NCI-H82 treated with DMSO at 0.1 percent for 48 hours (cell line): Measurements from ENCODE around the gene ARHGAP29.

Experiments used
- DNase-seq: peaks from one replicate; lab custom pipeline; 2025; ENCODE audit not compliant: unreplicated experiment; lab: John Stamatoyannopoulos, UW

The ARHGAP29 gene

GRCh38 chr1:94236630-94237290 is 624 bp downstream of the ARHGAP29 start:
- no peak for DNase-seq

GRCh38 chr1:94236013-94236491 is 1.3 kb downstream of the ARHGAP29 start:
- DNase-seq = no peak

GRCh38 chr1:94235189-94236012 is 2.0 kb downstream of the ARHGAP29 start:
- no peak for DNase-seq

- no peak for DNase-seq
Measured at GRCh38 chr1:94234615-94235014, 2.8 kb downstream of the ARHGAP29 start.

- no peak for DNase-seq
Measured at GRCh38 chr1:94231746-94232145, 5.6 kb downstream of the ARHGAP29 start.

GRCh38 chr1:94230920-94231319 is 6.5 kb downstream of the ARHGAP29 start:
- DNase-seq = no peak

- DNase-seq = no peak
Measured at GRCh38 chr1:94228640-94229375, 8.6 kb downstream of the ARHGAP29 start.

GRCh38 chr1:94227624-94228023 is 9.8 kb downstream of the ARHGAP29 start:
- no peak for DNase-seq

- DNase-seq = no peak
Measured at GRCh38 chr1:94225845-94226244, 11.5 kb downstream of the ARHGAP29 start.

GRCh38 chr1:94218332-94218731 is 19.1 kb downstream of the ARHGAP29 start:
- DNase-seq = no peak

- DNase-seq = no peak
Measured at GRCh38 chr1:94215955-94216354, 21.4 kb downstream of the ARHGAP29 start.

- DNase-seq = no peak
Measured at GRCh38 chr1:94209982-94210381, 27.4 kb downstream of the ARHGAP29 start.

- no peak for DNase-seq
Measured at GRCh38 chr1:94209425-94209824, 28.0 kb downstream of the ARHGAP29 start.

- DNase-seq = no peak
Measured at GRCh38 chr1:94207695-94208094, 29.7 kb downstream of the ARHGAP29 start.

GRCh38 chr1:94205639-94206038 is 31.7 kb downstream of the ARHGAP29 start:
- no peak for DNase-seq

- DNase-seq = no peak
Measured at GRCh38 chr1:94202241-94202640, 35.1 kb downstream of the ARHGAP29 start.

GRCh38 chr1:94199398-94199797 is 38.0 kb downstream of the ARHGAP29 start:
- no peak for DNase-seq

- DNase-seq = no peak
Measured at GRCh38 chr1:94194079-94194865, 43.1 kb downstream of the ARHGAP29 start.

- DNase-seq = no peak
Measured at GRCh38 chr1:94193128-94193527, 44.3 kb downstream of the ARHGAP29 start.

- no peak for DNase-seq
Measured at GRCh38 chr1:94191216-94191615, 46.2 kb downstream of the ARHGAP29 start.

- DNase-seq = no peak
Measured at GRCh38 chr1:94186946-94187345, 50.4 kb downstream of the ARHGAP29 start.
